GM10847 (cell line): ENCODE data around the gene PCSK5.

Source experiments
- POLR2A ChIP-seq: IDR thresholded peaks from 2 replicates; pipeline ENCODE4 v1.6.1; 2011; ENCODE audit not compliant: insufficient read length; ENCODE audit errors: extremely low read depth

PCSK5 gene

GRCh38 chr9:75974016-75974766 is 83.7 kb downstream of the PCSK5 start:
- no peak for TF ChIP-seq POLR2A

GRCh38 chr9:75975071-75975470 is 84.6 kb downstream of the PCSK5 start:
- no peak for TF ChIP-seq POLR2A

DNA sequence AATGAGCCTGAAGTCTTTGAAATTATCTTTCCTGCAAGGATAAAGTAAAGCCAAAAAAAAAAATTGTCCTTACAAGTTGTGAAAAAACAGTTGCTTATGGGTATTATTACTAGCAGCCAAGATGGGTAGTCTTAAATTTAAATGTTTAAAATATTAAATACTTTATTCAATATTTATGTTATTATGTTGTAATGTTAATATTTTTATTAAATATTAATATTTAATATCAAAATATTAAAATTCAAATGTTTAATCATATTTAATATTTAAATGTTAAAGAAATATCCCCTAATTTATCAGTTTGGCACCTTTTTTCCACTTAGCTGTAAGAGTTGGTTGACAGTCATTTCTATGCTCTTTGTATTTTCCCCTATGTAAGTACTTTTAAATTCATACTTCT is 86.1 kb downstream of the PCSK5 start:
- no peak for TF ChIP-seq POLR2A

- TF ChIP-seq POLR2A, result no peak
These were observed 88.9 kb downstream of the PCSK5 start for GRCh38 chr9:75979362-75979761.

GRCh38 chr9:75983319-75984045 is 93.0 kb downstream of the PCSK5 start:
- no peak for TF ChIP-seq POLR2A

DNA sequence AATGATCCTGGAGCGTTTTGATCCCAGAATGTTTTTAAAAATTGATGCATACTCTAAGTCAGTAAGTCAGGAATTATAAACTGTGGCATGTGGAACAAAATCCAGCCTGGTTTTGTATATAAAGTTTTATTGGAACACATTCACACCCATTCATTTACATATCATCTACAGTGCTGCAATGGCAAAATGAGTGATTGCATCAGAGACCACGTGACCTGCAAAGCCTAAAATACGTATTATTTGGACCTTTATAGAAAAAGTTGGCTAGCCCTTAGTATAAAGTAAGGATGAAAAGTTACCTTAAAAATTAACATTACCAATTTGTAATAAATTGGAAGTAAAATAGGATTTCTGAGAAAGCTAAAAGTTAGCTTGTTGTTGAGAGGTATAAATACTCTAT is 95.0 kb downstream of the PCSK5 start:
- no peak for TF ChIP-seq POLR2A

GRCh38 chr9:75988663-75989062 is 98.2 kb downstream of the PCSK5 start:
- no peak for TF ChIP-seq POLR2A

- TF ChIP-seq POLR2A, result no peak
These were observed 99.7 kb downstream of the PCSK5 start for GRCh38 chr9:75990156-75990555.

DNA sequence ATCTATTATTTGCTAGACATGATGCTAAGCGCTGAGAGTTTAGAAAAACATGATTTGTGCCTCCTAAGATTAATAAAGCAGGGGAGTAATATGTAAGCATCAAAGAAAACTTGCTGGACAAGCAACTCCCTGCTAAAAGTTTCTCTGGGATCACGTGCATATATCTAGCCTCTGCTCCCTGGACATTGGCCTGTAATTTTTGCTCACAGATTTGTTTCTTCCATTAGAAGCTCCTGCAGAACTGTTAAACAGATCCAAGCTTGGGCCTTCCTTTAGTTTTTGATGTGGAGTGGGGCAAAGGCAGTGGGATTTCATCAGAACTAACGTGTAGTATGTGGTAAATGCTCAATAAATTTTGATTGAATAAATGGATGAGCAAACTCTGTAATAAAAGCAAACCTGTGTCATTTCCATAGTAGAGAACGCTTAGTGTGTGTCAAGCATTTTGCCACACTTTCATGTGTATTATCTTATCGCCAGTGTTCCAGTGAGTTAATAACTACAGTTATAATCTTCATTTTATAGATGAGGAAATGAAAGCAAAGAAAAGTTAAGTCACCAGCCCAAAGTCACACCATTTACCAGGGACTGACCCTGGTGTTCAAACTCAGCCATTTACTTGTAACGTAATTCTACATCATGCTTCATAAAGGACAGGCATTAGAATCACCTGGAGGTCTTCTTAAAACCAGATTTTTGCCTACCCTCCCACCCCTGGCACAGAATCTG is 100.3 kb downstream of the PCSK5 start:
- no peak for TF ChIP-seq POLR2A

DNA sequence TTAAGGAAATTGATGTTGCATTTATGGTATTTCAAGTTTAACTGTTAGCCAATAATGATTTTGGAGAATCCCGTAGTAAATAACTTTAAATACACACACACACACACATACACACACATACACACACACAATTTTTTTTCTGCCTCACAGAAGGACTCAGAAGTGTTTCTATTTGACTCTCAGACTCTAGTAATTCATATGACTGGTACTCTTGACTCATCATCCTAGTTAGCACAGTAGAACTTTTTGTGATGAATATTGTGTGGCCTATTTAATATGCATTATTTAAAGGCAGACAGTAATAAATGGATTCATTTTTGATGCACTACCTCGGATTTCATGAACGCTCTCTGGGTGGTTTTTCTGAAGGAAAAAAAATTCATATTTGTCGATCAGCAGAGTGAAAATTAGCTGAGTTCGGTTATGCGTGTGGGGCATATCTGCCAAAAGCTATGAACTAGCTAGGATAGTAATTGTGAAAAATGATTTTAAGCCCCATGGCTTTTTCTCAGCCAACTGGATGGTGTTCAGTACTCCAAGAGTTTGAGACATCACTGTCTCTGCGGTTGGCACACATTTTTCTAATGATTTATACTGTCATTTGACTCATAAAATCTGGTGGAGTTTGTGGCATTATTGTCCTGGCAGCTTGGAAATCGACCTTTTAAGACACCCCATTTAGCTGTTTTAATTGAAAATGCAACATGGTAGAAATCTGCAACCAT is 102.2 kb downstream of the PCSK5 start:
- no peak for TF ChIP-seq POLR2A

GRCh38 chr9:75993434-75993833 is 103.0 kb downstream of the PCSK5 start:
- no peak for TF ChIP-seq POLR2A

GRCh38 chr9:75995066-75995465 is 104.6 kb downstream of the PCSK5 start:
- no peak for TF ChIP-seq POLR2A

DNA sequence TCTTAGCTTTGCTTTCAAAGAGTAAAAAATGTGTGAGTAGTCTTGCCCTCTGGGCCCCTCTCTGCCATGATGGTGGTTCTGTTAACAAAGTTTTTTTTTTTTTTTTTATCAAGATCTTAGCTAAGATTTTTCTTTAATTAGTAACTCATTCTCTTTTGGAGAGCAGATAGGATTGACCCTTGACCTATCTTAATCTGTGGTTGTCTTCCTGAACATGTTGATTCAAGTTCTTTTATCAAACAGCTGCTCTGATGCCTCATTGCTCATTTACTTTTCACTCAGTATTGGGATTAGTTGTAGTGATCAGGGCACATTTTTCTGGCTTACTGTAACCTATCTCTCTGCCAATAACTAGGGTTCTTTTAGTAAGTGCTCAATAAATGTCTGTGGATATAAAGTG is 106.3 kb downstream of the PCSK5 start:
- no peak for TF ChIP-seq POLR2A

GRCh38 chr9:75997206-75997605 is 106.7 kb downstream of the PCSK5 start:
- TF ChIP-seq POLR2A, result no peak

GRCh38 chr9:75998096-75998780 is 107.8 kb downstream of the PCSK5 start:
- no peak for TF ChIP-seq POLR2A
